ENCODE results near the gene NAV2. TPM values are rescaled to one million over a fixed set of nuclear protein-coding genes. Genes with fewer than 3 reads are reported as not detected.

NAV2 gene
- total RNA-seq, 2 experiments from 2014 or later, result 0.26 to 0.67 TPM

DNA sequence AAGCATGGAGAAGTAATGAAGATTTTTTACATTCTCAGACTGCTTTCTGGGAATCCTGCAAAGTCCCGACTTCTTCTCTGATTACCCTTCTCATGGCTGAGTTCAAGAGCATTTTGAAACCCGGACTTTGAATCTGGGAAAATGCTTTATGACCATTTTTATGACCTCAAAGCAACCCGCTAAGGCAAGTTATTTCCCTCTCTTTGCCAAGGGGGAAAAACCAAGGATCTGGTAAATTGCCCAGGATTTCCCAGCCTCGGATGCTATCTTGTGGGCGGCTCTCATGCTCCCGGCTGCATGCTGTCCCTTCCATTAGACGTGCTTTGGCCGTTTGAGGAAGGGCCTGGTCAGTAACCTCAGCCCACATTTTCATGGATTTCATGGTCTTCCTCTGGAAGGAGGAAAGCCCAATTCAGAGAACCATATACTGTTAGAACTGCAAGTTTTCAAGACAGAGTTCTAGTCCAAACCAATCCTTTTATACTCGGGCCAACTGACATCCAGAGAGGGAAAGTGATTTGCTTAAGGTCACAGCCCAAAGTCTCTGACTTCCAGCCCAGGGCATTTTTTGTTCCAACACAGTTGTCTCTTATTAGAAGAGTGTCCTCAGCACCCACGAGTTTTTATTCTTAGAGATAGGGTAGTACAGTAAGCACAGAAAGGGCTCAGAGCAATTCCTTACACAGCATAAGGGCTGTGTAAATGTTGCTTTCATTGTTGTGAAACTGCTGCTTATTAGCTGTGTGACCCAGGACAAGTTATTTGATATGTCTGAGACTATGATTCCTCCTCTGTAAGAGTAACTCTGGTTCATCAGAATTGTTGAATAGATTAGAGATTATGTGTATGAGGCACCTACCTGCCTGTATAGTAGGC, 77.4 kb downstream of the NAV2 start:
- peaks cover 22% of the 10 kb centered on the region for H3K27me3 Mint-ChIP-seq
- H3K4me1 Mint-ChIP-seq, result no peaks in the 10 kb centered on the region
- no peaks in the 10 kb centered on the region for H3K36me3 Mint-ChIP-seq
- no peak overlapping the region for H3K4me3 Mint-ChIP-seq
- H3K27ac Mint-ChIP-seq, result no peak overlapping the region
- no peaks in the 10 kb centered on the region for H3K9me3 Mint-ChIP-seq (ENCODE audit: low read depth)
- CTCF ChIA-PET, result no interaction called here
- DNase-seq (no peak), ATAC-seq (no peak)

DNA sequence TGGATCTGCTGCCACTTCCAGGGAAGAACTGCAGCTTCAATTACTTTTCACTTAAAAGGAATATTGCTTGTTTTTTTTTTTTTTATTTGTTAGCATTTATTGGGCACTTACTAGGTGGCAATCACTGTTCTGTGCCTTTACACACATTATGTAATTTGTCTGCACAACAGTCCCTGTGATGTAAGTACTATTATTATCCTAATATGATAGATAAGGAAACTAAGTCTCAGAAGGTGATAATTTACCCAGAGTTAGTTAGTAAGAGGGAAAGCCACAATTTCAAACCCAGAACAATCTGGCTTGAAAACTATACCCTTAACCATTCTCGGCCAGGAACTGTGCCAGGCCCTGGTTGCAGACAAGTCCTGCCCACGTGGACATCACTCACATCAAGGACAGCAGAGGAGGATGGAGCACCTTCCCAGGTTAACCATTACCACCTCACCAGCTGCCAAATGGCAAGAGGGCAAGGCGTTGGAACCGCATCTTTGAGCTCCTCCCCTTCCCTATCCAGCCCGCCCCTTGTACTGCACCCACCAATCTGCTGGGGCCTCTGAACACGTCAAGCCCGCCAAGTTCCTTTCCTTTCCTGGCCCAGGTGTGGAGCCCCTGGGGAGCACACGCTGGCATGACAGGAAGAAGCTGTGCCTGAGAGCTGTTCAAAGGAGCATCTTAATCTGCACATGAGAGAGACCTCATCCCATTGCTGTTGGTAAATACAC, 78.4 kb downstream of the NAV2 start:
- Mint-ChIP-seq H3K4me3 (no peak overlapping the region), H3K4me1 (no peaks in the 10 kb centered on the region), H3K27me3 (peaks cover 22% of the 10 kb centered on the region), H3K9me3 (ENCODE audit: low read depth) (no peaks in the 10 kb centered on the region), H3K36me3 (no peaks in the 10 kb centered on the region), H3K27ac (no peak overlapping the region)
- ATAC-seq (no peak), DNase-seq (no peak)
- CTCF ChIA-PET, result no interaction called here

DNA sequence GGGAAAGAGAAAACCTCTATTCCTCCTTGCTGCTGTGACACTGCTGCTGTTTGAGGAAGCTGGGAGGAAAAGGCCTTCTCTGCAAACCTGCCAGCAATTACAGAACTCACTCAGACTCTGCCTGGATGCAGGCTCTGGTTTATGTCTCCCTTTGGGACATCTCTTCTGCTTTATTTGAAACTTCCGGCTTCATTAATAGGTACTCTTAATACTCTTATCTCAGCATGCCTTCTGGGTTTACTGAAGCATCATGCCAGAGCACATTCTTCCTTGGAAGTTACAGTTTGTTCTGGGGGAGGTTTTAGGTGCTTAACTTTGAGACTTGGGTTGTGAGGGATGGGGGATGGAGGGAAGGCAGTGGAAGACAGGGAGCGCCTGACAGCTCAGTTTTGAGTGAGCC, 79.9 kb downstream of the NAV2 start:
- Mint-ChIP-seq H3K27ac (no peak overlapping the region), H3K36me3 (no peaks in the 10 kb centered on the region), H3K4me3 (no peak overlapping the region), H3K4me1 (no peaks in the 10 kb centered on the region), H3K27me3 (peaks cover 14% of the 10 kb centered on the region), H3K9me3 (ENCODE audit: low read depth) (no peaks in the 10 kb centered on the region)
- no peak for DNase-seq
- no peak for ATAC-seq
- CTCF ChIA-PET, result no interaction called here

DNA sequence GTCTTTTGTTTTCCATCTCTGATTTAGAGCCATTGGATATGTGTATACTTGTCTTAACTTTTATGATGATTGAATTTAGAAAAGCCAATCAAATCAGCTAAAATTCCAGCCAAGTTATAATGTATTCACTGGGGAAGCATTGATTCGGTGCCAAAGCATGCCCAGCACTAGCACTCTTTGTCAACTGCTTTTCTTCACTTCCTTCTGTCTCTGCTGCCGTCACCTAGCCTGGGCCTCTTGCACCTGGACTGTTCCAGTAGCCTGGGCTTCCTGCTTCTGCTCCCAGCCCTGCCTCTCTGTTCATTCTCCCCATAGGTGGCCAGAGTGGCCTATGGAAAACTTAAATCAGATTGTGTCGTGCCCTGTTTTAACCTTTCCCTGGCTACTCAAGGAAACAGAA, 80.7 kb downstream of the NAV2 start:
- ATAC-seq (no peak), DNase-seq (no peak)
- Mint-ChIP-seq H3K4me1 (no peaks in the 10 kb centered on the region), H3K36me3 (no peaks in the 10 kb centered on the region), H3K27ac (no peak overlapping the region), H3K27me3 (peaks cover 10% of the 10 kb centered on the region), H3K9me3 (ENCODE audit: low read depth) (no peaks in the 10 kb centered on the region), H3K4me3 (no peak overlapping the region)
- CTCF ChIA-PET, result no interaction called here

DNA sequence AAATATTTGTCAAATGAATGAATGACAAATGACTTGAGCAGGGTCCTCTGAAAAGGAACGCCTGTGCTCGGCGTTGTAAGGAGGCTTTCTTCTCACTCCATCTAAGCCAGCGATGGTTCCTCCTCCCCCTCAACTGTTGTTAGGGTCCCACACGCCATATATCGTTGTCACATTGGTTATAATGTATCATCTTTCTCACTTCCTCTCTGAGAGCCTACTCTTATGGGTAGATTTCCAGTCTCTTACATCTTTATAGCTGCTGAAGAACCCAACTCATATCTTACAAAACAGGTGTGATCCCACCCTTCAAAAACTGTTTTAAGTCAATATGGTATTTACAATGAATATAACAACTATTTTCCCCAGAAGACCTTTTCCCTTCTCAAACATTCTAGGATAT, 81.5 kb downstream of the NAV2 start:
- DNase-seq, result no peak

DNA sequence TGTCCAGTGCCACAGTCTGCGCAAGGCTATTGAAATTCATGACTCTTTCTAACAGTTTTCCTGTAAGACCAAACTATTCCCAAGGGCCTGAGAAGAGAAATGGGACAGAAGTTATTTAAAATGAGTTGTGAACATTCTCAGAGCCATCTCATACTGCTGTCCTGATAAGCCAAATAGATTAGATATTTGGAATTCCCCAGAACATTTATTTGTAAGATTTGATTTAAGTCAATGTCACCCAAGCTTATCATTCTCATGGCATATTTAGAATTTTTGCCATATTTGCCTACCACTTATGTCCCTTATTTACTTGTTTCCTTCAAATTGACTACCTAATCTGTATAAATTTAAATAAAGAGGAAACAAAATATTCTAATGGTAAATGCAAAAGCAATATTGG, 82.4 kb downstream of the NAV2 start:
- H3K27me3 Mint-ChIP-seq, result peaks cover 6% of the 10 kb centered on the region
- DNase-seq (no peak), ATAC-seq (no peak)
- H3K4me3 Mint-ChIP-seq, result no peak overlapping the region
- H3K9me3 Mint-ChIP-seq (ENCODE audit: low read depth), result no peaks in the 10 kb centered on the region
- CTCF ChIA-PET, result interaction anchor here (1.2 kb wide), 1 partner anchor 235 kb away, joined by 3 read pairs; no protein-coding TSS in a partner anchor
- H3K4me1 Mint-ChIP-seq, result no peaks in the 10 kb centered on the region
- no peak overlapping the region for H3K27ac Mint-ChIP-seq
- no peaks in the 10 kb centered on the region for H3K36me3 Mint-ChIP-seq

More for the DNA sequence above, 81.5 kb downstream of the NAV2 start:
- Mint-ChIP-seq H3K27me3 (peaks cover 8% of the 10 kb centered on the region), H3K4me3 (no peak overlapping the region), H3K36me3 (no peaks in the 10 kb centered on the region), H3K27ac (no peak overlapping the region), H3K9me3 (ENCODE audit: low read depth) (no peaks in the 10 kb centered on the region), H3K4me1 (no peaks in the 10 kb centered on the region)
- no peak for ATAC-seq
- CTCF ChIA-PET, result no interaction called here

DNA sequence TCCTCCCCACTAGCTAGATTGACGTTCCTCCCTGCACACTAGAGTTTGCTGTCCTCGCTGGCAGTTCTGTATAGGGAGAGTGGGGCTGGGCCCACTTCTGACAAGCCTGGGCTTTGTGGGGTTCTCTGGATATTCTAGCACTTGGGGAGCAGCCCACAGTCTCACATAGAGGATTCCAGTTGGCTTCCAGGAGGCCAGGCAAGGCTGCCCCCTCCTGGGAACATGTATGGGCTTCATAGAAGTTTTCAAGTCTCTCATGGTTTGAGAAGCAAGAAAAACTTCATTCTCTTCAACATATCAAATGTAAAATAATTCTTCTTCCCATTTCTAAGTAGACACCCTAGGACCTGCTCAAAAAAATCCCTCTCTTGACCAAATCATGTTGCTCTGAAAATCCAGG, 87.5 kb downstream of the NAV2 start:
- H3K4me1 Mint-ChIP-seq, result no peaks in the 10 kb centered on the region
- H3K4me3 Mint-ChIP-seq, result no peak overlapping the region
- no peak overlapping the region for H3K27ac Mint-ChIP-seq
- ATAC-seq (no peak), DNase-seq (no peak)
- no peaks in the 10 kb centered on the region for H3K27me3 Mint-ChIP-seq
- no peaks in the 10 kb centered on the region for H3K36me3 Mint-ChIP-seq
- CTCF ChIA-PET, result no interaction called here
- no peaks in the 10 kb centered on the region for H3K9me3 Mint-ChIP-seq (ENCODE audit: low read depth)

DNA sequence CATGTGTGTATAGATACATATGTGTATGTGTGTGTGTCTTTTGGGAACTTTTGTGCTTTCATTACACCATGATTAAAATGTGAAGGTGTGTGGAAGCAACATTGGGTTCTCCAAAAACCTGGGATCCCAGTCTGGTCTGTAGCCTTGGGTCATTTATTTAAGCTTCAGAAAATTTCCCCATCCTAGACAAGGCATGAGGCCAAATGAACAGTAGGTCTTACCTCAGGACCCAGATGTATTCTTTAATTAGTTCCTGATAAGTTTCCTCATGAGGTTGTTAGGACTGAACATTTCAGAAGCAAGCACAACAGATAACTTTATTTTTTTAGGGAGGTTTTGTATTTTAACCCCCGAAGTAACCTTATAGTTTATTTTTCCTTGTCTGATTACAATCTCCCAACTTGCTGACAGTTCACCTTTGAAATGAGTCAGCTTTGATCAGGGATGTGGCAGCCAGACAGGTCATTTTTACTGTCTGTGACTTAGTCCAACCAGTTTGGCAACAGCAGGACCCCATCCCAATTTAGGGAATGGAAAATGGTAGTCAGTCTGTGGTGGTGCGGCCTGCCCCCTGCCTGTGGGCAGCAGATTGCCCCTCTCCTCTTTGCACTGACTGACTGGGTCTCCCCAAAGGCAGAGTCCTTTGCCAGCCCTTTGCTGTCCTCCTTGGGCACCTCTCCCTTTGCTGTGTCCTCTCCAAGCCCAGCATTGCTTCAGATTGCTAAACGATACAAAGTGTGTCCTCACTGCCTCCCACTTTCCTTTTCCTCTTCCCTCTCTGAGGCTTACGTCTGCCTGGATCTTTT, 88.3 kb downstream of the NAV2 start:
- Mint-ChIP-seq H3K4me3 (no peak overlapping the region), H3K36me3 (no peaks in the 10 kb centered on the region), H3K4me1 (no peaks in the 10 kb centered on the region), H3K27ac (no peak overlapping the region), H3K27me3 (no peaks in the 10 kb centered on the region), H3K9me3 (ENCODE audit: low read depth) (no peaks in the 10 kb centered on the region)
- CTCF ChIA-PET, result no interaction called here
- no peak for ATAC-seq
- no peak for DNase-seq

DNA sequence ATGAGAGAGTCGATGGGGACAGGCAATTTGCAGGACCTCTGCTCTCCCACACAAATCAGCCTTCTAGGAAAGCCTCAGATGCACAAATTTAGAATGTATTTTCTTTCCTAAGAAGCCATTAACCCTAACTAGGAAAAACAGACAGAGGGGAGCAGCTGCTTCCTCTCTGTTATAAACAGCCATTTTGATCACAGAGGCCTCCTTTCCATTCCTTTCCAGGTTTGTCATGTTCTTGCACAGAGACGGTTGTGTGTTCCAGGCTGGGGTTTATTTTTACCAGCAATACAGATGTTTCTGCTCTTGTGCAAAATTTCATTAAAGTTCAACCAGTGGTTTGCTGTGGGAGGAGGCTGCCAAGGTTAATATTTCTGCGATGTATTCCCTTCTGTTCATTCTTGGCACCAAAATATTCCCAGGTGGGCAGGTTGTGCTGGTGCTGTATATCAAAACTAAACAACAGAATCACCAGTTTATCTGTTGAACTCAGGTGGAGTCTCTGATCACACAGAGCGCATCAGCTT, 90.2 kb downstream of the NAV2 start:
- ATAC-seq (no peak), DNase-seq (no peak)
- no peak overlapping the region for H3K4me3 Mint-ChIP-seq
- no peaks in the 10 kb centered on the region for H3K36me3 Mint-ChIP-seq
- no peaks in the 10 kb centered on the region for H3K4me1 Mint-ChIP-seq
- H3K27me3 Mint-ChIP-seq, result no peaks in the 10 kb centered on the region
- no peak overlapping the region for H3K27ac Mint-ChIP-seq
- CTCF ChIA-PET, result interaction anchor here (0.7 kb wide), 1 partner anchor 249 kb away, joined by 4 read pairs; no protein-coding TSS in a partner anchor
- H3K9me3 Mint-ChIP-seq (ENCODE audit: low read depth), result no peaks in the 10 kb centered on the region

DNA sequence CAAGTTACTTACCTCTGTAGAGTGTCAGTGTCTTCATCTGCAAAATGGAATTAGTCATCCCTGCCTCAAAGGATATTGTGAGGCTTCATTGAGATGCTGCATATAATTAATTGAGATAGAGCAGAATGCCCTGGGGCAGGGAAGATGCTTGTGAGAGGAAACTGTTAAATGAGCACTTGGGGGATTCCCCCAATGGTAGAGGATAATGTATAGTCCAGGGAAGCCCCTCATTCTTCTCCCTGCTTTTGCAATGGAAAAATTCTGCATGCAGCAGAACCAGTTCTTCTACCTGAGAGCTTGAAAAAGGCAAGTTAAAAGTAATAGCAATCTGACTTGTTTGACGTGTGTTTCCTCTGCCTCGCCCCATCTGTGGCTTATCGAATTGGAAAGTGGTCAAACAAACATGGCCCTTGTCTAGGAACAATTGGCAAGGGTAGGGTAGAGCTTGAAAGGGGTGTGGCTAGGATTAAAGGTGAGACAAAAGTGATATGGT, 90.9 kb downstream of the NAV2 start:
- CTCF ChIA-PET, result no interaction called here
- DNase-seq, result no peak

DNA sequence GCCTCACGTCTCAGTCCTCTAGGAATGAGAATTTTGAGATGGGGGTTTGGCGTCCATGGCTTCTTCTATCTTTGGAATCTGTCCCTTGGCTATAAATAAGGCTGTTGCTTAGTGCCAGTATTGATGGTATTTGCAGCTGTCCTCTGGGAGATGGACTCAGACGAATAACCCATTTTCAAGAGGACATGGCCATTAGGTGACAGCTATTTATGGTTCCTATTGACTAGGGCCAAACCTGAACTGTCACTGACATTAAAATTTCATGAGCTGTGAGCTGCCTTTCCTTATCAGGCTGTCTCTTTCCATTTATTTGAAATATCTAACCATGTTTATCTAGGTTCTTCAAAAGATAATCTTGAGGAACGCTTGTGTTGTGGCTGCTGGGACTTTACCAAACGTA, 92.7 kb downstream of the NAV2 start:
- H3K27ac Mint-ChIP-seq, result no peak overlapping the region
- no peaks in the 10 kb centered on the region for H3K36me3 Mint-ChIP-seq
- H3K9me3 Mint-ChIP-seq (ENCODE audit: low read depth), result no peaks in the 10 kb centered on the region
- ATAC-seq (no peak), DNase-seq (no peak)
- H3K27me3 Mint-ChIP-seq, result no peaks in the 10 kb centered on the region
- no peaks in the 10 kb centered on the region for H3K4me1 Mint-ChIP-seq
- CTCF ChIA-PET, result no interaction called here
- H3K4me3 Mint-ChIP-seq, result no peak overlapping the region

More for the DNA sequence above, 90.9 kb downstream of the NAV2 start:
- Mint-ChIP-seq H3K9me3 (ENCODE audit: low read depth) (no peaks in the 10 kb centered on the region), H3K27me3 (no peaks in the 10 kb centered on the region), H3K27ac (no peak overlapping the region), H3K4me1 (no peaks in the 10 kb centered on the region), H3K4me3 (no peak overlapping the region), H3K36me3 (no peaks in the 10 kb centered on the region)
- ATAC-seq, result no peak

DNA sequence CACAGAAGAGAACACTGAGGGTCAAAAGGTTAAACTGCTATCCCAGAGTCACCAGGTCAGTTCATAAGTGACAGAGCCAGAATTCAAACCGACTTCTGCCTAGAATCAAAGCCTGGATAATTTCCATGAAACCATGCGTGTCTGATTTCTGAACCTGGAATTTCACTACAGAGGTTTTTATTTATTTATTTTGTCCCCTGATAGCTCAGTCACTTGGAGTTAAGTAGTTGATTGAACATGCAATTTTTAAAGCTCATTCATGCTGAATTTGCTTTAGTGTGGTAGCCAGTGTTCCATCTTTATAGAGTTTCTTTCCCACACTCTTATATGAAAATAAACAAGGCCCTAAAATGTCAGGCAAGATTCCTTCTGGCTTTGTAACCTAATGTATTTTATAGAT, 93.2 kb downstream of the NAV2 start:
- no peak overlapping the region for H3K4me3 Mint-ChIP-seq
- H3K27ac Mint-ChIP-seq, result no peak overlapping the region
- ATAC-seq, result no peak
- no peaks in the 10 kb centered on the region for H3K27me3 Mint-ChIP-seq
- H3K36me3 Mint-ChIP-seq, result no peaks in the 10 kb centered on the region
- no peak for DNase-seq
- H3K4me1 Mint-ChIP-seq, result no peaks in the 10 kb centered on the region
- no peaks in the 10 kb centered on the region for H3K9me3 Mint-ChIP-seq (ENCODE audit: low read depth)
- CTCF ChIA-PET, result no interaction called here

DNA sequence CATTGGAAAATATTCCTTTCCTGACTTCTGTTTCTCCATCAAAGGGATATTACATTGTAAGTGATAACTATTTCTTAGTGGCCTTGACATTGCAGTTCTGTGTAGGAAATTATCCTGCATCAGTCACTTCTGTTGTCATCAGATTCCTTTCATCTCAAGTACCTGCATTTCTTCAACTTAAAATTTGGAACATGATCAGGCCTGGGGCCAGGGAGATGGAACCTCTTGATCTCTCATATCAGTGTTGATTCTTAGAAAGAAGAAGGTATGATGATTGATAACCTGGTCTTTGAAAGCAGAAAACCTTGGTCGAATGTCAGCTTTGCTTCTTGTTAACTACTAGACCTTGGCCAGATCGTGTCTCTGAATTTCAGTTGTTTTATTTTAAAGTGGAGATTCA, 93.6 kb downstream of the NAV2 start:
- CTCF ChIA-PET, result no interaction called here
- no peaks in the 10 kb centered on the region for H3K4me1 Mint-ChIP-seq

More for the DNA sequence above, 93.6 kb downstream of the NAV2 start:
- Mint-ChIP-seq H3K9me3 (ENCODE audit: low read depth) (no peaks in the 10 kb centered on the region), H3K36me3 (no peaks in the 10 kb centered on the region), H3K27me3 (no peaks in the 10 kb centered on the region), H3K4me3 (no peak overlapping the region), H3K27ac (no peak overlapping the region)
- DNase-seq (no peak), ATAC-seq (no peak)

All from activated CD8-positive, alpha-beta memory T cell treated with anti-CD3 and anti-CD28 coated beads, Interleukin-2, amount 10 ng/mL, durations not matched to agents 7 days and 5 days (primary cell).